ENCODE results near the gene PIANP.
A peak's percentile ranks its signal among the peaks of the same experiment; 100 is the strongest.

Gene PIANP

GRCh38 chr12:6664902-6665301 lies 35.7 kb downstream of the PIANP start:
- DNase-seq = no peak

- peak; percentile 99 for DNase-seq
Observed at GRCh38 chr12:6662906-6663742, 37.5 kb downstream of the PIANP start, which contains the start of gene ING4. Gene ING4 (minus strand): TSS chr12:6663119. CDS start chr12:6663101, 18 bp downstream.

- DNase-seq = no peak
Observed at GRCh38 chr12:6662602-6662905, 38.1 kb downstream of the PIANP start.

- DNase-seq = no peak
Observed at GRCh38 chr12:6653987-6654386, 46.6 kb downstream of the PIANP start.

GRCh38 chr12:6653342-6653741 lies 47.3 kb downstream of the PIANP start:
- no peak for DNase-seq

- DNase-seq = no peak
Observed at GRCh38 chr12:6652391-6652790, 48.2 kb downstream of the PIANP start.

- DNase-seq = no peak
Observed at GRCh38 chr12:6650832-6651231, 49.8 kb downstream of the PIANP start.

- no peak for DNase-seq
Observed at GRCh38 chr12:6647083-6647604, 53.5 kb downstream of the PIANP start, which contains the start of gene ACRBP. Gene ACRBP (minus strand): TSS chr12:6647432. CDS start chr12:6647366, 66 bp downstream.

- DNase-seq = no peak
Observed at GRCh38 chr12:6646276-6647082, 54.1 kb downstream of the PIANP start.

GRCh38 chr12:6644903-6645302 lies 55.7 kb downstream of the PIANP start:
- peak; percentile 6 for DNase-seq

- no peak for DNase-seq
Observed at GRCh38 chr12:6644257-6644596, 56.4 kb downstream of the PIANP start.
